Measurements from ENCODE around the gene PSME3. TPM values are rescaled to one million over a fixed set of nuclear protein-coding genes. Genes with fewer than 3 reads are reported as not detected.
"Not testable (repeated sequence)": the region's sequence is repeated elsewhere in the genome, so short reads cannot be mapped to it uniquely, and the experiment has no call there.

The PSME3 gene
- total RNA-seq, 1 donor from 2014 or later, result 54.5 TPM

DNA sequence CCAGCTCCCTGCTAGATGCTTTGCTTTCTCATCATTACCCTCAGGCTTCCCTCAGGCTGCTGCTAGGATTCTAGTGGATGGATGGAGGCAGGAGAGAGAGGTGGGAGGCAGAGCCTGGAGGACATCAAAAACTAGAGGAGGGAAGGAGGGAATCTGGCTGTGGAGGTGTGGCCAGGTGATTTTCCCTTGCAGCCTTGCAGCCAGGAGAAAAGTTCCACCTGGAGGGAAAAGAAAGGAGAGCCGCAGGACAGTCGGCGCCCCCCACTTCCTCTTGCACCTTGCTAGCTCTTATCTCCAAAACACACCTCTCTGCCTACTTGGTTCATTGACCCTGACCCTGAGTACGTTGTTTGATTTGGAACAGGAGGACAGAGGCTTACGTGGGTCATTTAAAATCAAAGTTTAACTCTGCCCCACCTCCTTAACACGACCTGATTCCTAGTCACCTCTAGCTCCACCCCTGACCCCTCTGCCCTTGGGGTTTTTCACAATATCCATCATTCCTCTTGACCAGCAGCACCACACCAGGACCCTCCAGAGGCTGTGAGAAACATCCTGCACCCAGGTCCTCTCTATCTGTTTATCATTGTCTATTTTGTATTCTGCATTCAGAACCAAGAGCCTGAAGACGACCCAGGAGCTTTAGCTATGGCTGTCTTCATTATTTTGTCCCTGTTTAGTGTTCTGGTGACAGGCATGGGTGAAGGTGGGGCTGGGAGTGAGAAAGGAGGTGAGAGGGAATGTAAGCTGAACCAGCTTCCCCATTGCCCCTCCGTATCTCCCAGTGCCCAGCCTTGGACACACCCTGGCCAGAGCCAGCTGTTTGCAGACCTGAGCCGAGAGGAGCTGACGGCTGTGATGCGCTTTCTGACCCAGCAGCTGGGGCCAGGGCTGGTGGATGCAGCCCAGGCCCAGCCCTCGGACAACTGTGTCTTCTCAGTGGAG, 33.7 kb downstream of the PSME3 start:
- intact Hi-C loops (cut with DNase I), result no loop called here
- ATAC-seq (no peak), DNase-seq (ENCODE audit: low spot score) (no peak)

DNA sequence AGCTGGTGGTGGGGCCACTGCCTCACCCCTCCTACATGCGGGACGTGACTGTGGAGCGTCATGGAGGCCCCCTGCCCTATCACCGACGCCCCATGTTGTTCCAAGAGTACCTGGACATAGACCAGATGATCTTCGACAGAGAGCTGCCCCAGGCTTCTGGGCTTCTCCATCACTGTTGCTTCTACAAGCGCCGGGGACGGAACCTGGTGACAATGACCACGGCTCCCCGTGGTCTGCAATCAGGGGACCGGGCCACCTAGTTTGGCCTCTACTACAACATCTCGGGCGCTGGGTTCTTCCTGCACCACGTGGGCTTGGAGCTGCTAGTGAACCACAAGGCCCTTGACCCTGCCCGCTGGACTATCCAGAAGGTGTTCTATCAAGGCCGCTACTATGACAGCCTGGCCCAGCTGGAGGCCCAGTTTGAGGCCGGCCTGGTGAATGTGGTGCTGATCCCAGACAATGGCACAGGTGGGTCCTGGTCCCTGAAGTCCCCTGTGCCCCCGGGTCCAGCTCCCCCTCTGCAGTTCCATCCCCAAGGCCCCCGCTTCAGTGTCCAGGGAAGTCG, 34.6 kb downstream of the PSME3 start:
- intact Hi-C loops (cut with DNase I); DNase-seq (ENCODE audit: low spot score); ATAC-seq: not testable (repeated sequence)

DNA sequence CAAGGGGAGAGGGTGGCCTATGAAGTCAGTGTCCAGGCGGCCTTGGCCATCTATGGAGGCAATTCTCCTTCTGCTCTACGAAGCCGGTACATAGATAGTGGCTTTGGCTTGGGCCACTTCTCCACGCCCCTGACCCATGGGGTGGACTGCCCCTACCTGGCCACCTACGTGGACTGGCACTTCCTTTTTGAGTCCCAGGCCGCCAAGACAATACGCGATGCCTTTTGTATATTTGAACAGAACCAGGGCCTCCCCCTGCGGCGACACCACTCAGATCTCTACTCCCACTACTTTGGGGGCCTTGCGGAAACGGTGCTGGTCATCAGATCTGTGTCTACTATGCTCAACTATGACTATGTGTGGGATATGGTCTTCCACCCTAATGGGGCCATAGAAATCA, 35.1 kb downstream of the PSME3 start:
- intact Hi-C loops (cut with DNase I), result no loop called here
- no peak for DNase-seq (ENCODE audit: low spot score)
- no peak for ATAC-seq

DNA sequence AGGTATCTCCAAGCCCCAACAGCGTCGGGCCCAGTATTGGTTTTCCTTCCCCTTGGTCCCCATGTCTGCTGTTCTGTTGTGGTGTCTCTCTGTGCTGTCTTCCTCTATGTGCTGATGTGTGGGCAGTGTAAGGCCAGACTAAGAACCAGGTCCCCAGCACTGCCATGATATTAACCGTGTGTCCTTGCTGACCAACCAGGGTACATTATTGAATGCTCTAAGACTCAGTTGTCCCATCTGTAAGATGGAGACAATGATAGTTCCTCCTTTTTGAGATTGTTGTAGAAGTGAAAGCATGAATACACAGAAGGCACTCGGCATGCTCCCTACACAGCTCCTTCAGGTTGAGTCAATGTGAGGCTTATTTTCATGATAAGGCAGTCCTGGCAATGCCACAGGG, 38.5 kb downstream of the PSME3 start:
- DNase-seq (ENCODE audit: low spot score) (no peak), ATAC-seq (no peak)
- intact Hi-C loops (cut with DNase I), result no loop called here

DNA sequence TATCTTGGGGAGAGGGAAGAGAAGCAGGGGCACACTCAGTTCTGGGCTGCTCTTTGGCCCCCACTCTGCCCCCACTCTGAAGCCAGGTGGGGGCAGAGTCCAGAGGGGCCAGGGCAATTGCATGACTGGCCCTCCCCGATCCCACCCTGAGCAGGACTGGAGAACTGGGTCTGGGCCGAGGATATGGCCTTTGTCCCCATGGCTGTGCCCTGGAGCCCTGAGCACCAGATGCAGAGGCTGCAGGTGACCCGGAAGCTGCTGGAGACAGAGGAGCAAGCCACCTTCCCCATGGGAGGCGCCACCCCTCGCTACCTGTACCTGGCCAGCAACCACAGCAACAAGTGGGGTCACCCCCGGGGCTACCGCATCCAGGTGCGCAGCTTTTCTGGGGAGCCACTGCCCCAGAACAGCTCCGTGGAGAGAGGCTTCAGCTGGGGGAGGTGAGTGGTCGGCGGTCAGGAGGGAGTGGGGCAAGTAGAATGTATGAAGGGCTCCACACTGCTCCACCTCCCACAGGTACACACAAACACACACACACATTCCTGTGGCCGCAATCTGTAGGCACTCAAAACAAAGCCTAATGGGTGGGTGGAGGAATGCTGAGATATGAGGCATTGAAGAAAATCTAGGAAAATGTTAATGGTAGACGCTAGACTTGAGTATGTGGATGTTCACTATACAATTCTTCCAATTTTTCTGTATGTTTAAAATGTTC, 39.2 kb downstream of the PSME3 start:
- ATAC-seq (no peak), DNase-seq (ENCODE audit: low spot score) (no peak)
- intact Hi-C loops (cut with DNase I), result no loop called here

DNA sequence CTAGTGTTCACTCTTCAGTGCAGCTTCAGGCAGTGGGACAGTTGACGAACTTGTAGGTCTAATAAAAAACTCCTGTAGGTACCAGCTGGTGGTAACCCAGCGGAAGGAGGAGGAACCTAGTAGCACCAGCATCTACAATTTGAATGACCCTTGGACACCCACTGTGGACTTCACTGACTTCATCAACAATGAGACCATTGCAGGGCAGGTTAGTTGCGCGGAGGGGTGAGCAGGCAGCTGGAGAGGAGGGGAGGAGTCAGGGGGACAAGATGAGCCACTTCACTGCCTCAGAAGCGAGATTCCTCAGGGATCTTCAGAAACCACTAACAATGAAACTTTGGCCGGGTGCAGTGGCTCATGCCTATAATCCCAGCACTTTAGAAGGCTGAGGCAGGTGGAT, 40.1 kb downstream of the PSME3 start:
- no peak for ATAC-seq
- intact Hi-C loops (cut with DNase I), result no loop called here
- DNase-seq (ENCODE audit: low spot score), result no peak

DNA sequence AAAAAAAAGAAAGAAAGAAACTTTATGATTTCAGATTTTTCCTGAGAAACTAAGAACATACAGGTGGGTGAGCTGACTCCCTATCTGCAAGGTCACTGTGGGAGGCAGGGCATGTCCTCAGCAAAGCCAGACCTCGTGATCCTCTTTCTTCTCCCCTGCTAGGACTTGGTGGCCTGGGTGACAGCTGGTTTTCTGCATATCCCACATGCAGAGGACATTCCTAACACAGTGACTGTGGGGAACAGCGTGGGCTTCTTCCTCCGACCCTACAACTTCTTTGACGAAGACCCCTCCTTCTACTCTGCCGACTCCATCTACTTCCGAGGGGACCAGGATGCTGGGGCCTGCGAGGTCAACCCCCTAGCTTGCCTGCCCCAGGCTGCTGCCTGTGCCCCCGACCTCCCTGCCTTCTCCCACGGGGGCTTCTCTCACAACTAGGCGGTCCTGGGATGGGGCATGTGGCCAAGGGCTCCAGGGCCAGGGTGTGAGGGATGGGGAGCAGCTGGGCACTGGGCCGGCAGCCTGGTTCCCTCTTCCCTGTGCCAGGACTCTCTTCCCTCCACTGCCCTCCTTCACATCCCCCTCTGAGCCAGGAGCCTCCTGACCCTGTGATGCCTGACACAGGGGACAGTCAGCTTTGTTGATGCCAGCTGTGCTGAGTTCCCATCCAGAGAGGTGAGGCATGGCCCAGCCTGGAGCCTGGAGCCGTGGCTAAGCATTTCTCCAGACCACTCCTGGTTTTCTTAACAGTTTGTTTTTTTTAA, 40.9 kb downstream of the PSME3 start:
- intact Hi-C loops (cut with DNase I); ATAC-seq; DNase-seq (ENCODE audit: low spot score): not testable (repeated sequence)

DNA sequence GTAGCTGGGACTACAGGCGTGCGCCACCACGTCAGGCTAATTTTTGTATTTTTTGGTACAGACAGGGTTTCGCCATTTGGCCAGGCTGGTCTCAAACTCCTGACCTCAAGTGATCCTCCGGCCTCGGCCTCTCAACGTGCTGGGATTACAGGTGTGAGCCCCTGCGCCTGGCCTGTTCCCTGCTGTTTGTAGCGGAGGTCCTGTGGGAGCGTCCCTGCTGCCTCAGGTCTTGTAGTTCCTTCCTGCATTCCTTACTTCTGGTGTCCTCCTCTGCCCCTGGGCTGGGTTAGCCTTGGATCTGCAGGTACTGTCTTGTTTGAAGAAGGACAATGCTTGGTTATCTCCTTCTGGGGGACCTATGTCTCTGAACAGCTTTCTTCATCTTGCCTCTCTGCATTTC, 43.8 kb downstream of the PSME3 start:
- DNase-seq (ENCODE audit: low spot score) (no peak), ATAC-seq (no peak)
- intact Hi-C loops (cut with DNase I), result no loop called here

DNA sequence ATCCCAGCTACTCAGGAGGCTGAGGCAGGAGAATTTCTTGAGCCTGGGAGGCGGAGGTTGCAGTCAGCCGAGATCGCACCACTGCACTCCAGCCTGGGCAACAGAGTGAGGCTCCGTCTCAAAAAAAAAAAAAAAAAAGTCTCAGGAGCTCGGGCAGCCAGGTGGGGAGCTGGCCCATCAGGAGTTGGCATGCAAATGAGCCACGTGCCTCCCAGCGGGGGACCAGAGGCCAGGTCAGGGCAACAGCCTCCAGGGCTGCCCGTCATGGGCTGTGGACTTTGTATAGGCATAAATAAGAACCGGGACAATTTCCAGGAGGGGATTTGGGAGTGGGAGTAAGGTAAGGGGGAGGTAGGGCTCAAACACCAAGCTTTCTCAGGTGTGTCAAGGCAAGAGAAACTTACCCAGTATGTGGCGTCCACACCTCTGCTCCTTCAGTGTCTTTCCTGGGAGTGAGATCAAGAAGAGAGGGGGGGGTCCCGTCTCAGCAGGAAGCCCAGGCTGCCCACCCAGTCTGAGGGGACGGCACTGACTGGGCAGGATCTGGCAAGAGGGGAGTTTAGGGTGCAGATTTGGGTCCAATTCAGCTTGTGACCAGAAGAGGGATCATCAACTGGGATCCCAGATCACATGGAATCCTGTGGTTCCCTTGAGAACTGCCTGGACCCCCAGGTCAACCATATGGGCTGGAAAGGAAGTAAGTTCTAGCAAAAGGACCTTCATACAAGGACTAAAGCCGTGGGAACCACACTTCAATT, 45.1 kb downstream of the PSME3 start:
- intact Hi-C loops (cut with DNase I), result no loop called here
- DNase-seq (ENCODE audit: low spot score), result no peak
- no peak for ATAC-seq

DNA sequence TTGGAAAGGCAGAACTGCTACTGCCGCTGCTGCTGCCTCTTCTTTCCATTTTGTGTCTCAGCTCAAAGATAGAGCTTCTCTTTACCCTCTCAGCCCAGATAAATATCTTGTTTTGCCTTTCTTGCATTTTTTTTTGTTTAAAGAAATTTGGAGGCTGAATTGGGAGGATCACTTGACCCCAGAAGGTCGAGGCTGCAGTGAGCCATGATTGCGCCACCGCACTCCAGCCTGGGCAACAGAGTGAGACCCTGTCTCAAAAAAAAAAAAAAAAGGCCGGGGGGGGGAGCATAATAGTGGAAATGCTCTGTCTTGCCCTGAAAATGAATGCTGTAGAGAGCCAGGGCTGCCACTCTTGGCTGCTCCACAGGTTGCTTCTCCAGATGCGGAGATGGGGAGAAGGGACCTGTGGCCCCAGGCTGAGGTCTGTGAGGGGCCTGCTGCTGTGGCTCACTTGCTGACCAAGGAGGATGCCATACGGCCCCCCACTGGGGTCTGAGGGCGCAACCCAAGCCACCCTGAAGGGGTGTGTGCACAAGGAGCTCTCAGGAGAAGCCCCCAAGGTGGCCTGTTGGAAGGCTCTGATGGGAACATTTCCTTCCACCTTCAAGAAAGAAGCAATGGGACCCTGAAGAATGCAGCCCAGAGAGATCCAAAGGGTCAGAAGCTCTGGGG, 45.9 kb downstream of the PSME3 start:
- intact Hi-C loops (cut with DNase I), result no loop called here
- ATAC-seq (no peak), DNase-seq (ENCODE audit: low spot score) (no peak)

DNA sequence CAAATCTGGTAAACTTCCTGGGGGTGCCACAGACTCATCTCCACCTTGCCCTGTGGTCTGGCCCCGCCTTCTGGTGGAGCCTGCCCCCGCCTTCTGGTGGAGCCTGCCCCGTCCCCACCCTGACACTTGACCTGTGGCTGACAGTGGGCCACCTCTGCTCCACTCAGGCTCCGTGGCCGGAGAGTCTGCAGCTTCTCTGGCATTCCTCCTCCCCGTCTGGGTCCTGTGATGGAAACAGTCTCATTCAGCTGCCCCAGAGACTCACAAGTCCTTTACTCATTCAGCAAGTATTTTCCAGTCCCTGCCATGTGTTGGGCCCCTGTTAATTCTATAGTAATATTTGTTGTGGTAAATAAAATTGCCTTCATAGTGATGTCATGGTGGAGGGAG, 46.4 kb downstream of the PSME3 start:
- ATAC-seq (no peak), DNase-seq (ENCODE audit: low spot score) (no peak)
- intact Hi-C loops (cut with DNase I), result no loop called here

DNA sequence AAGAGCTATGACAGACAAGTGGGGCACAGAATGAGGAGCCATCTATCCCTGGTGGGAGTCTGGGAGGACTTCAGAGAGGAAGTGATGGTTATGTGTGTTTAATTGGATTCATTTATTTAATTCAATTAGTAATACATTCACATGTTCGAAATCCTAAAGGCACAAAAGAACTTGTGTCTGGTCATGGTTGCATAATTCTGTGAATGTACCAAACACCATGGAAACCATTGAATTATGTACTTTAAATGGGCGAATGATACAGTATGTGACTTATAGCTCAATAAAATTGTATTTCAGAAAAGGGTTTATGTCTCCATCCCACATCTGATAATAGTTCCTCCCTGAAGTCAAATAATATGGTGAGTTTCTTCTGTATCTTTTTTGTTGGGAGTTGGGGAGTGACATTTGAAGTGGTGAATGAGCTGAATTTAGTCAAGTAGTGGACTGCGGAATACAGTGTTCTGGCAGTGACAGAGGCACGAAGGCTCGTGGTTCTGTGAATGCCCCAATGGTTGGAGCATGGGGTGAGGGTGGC, 47.6 kb downstream of the PSME3 start:
- no peak for DNase-seq (ENCODE audit: low spot score)
- ATAC-seq, result no peak
- intact Hi-C loops (cut with DNase I), result no loop called here

DNA sequence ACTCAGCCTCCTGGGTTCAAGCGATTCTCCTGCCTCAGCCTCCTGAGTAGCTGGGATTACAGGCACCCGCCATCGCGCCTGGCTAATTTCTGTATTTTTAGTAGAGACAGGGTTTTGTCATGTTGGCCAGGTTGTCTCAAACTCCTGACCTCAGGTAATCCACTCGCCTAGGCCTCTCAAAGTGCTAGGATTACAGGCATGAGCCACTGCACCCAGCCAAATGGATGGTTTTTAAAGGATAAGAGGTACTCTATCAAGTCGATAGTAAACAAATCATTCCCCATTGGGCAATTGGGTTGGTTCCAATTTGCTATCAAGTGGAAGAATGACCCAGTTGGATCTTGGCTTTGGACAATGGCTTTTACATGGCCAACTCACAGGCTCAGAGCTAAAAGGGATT, 48.5 kb downstream of the PSME3 start:
- ATAC-seq; DNase-seq (ENCODE audit: low spot score); intact Hi-C loops (cut with DNase I): not testable (repeated sequence)

DNA sequence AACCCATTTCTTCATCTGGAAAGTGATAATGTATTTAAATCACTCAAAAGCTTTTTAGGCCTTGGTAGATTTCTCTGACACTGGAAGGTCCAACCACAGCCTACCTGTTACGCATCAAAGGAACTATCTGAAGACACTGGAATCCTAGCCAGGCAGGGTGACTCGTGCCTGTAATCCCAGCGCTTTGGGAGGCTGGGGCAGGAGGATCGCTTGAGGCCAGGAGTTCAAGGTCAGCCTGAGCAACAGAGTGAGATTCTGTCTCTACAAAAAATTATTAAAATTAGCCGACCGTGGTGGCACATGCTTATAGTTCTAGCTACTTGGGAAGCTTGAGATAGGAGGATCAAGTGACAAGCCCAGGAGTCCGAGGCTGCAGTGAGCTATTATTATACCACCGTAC, 49.0 kb downstream of the PSME3 start:
- DNase-seq (ENCODE audit: low spot score), result no peak
- no peak for ATAC-seq
- intact Hi-C loops (cut with DNase I), result no loop called here

DNA sequence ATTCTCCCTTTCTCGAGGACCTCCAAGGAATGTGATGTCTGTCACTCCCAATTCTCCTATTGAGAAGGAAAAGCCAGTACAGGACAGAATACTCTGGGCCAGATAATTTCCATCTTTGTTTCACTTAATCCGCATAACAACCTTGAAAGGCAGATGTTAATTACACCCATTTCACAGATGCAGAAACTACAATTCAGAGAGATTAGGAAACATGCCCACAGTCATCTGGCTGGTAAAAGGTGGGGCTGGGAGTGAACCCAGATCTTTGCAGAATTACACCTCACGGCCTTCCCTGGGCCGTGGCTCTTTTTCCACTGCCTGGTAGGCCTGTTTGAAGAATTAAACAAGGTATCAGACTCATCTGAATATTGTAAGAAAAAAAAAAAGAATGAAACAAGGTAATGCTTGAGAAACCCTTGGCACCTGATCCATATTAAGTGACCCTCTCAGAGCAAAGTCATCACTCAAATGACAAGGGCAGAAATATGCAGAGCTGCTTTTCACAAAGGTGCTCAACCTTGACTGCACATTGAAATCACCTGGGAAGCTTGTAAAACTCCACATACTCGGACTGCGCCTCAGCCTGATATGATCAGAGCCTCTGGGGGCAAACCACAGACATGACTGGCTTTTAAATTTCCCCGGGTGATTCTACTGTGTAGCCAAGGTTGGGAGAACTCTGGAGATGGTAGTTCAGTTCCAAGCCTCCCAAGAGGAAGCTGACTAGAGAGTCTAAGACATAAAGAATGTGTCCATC, 50.8 kb downstream of the PSME3 start:
- no peak for DNase-seq (ENCODE audit: low spot score)
- intact Hi-C loops (cut with DNase I), result no loop called here
- no peak for ATAC-seq

DNA sequence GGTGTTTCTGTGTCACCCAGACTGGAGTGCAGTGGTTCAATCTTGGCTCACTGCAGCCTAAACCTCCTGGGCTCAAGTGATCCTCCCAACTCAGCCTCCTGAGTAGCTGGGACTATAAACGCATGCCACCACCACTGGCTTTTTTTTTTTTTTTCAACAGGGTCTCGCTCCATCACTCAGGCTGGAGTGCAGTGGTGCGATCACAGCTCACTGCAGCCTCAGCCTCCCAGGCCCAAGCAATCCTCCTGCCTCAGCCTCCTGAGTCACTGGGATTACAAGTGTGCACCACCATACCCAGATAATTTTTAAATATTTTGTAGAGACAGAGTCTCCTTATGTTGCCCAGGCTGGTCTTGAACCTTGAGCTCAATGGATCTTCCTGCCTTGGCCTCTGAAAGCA, 52.6 kb downstream of the PSME3 start:
- ATAC-seq; intact Hi-C loops (cut with DNase I); DNase-seq (ENCODE audit: low spot score): not testable (repeated sequence)
